Mesothelial cell of epicardium (in vitro differentiated cells): ENCODE results near the gene PSMB3. TPM values are rescaled to one million over a fixed set of nuclear protein-coding genes. Genes with fewer than 3 reads are reported as not detected.

Source experiments
- DNase-seq, 2 experiments: peaks; one replicate each; pipeline ENCODE4 v3.0.0; 2021; ENCODE audit warnings: low spot score in 2 of 2; ENCODE audit not compliant: unreplicated experiment in 2 of 2
- H3K27ac Mint-ChIP-seq: 2 replicates; pipeline ENCODE4 v1.8.0; 2021; ENCODE audit warnings: mixed read lengths
- H3K27me3 Mint-ChIP-seq: 2 replicates; pipeline ENCODE4 v1.8.0; 2021; ENCODE audit warnings: low read depth, mixed read lengths
- H3K36me3 Mint-ChIP-seq: 2 replicates; pipeline ENCODE4 v1.8.0; 2021; ENCODE audit warnings: mixed read lengths
- H3K4me1 Mint-ChIP-seq: 2 replicates; pipeline ENCODE4 v1.8.0; 2021; ENCODE audit warnings: mixed read lengths
- H3K4me3 Mint-ChIP-seq: 2 replicates; pipeline ENCODE4 v1.8.0; 2021; ENCODE audit warnings: mild to moderate bottlenecking, moderate library complexity, mixed read lengths
- H3K9me3 Mint-ChIP-seq: 2 replicates; pipeline ENCODE4 v1.8.0; 2021; ENCODE audit warnings: mixed read lengths
- total RNA-seq: library from RNA; stranded (reverse); gene quantifications from 3 replicates; pipeline ENCODE4 v1.2.1, GENCODE V29; 2021
- TF ChIP-seq, protein P1 (sequence below): fragments of 200-600 bp; sonication (generic); IDR thresholded peaks from one replicate; pipeline ENCODE4 v1.5.0; 2021; ENCODE audit warnings: antibody characterized with exemption; ENCODE audit not compliant: unreplicated experiment

PSMB3 gene
- total RNA-seq, 1 donor from 2014 or later = 115 TPM

DNA sequence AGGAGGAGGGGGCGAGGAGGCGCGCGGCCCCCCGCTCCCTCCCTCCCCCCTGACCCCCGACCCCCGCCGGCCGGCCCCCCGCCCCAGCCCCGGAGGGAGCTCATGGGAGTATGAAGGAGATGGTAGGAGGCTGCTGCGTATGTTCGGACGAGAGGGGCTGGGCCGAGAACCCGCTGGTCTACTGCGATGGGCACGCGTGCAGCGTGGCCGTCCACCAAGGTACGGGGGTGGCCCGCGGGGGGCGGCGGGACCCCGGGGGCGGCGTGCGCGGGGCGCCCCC, 47.1 kb upstream of the PSMB3 start:
- no peak overlapping the region for H3K27ac Mint-ChIP-seq
- DNase-seq = no peak
- peak overlapping the region; percentile 92 for H3K4me3 Mint-ChIP-seq
- H3K27me3 Mint-ChIP-seq = no peaks in the 10 kb centered on the region
- H3K4me1 Mint-ChIP-seq = peaks cover 43% of the 10 kb centered on the region
- TF ChIP-seq, protein P1, sequence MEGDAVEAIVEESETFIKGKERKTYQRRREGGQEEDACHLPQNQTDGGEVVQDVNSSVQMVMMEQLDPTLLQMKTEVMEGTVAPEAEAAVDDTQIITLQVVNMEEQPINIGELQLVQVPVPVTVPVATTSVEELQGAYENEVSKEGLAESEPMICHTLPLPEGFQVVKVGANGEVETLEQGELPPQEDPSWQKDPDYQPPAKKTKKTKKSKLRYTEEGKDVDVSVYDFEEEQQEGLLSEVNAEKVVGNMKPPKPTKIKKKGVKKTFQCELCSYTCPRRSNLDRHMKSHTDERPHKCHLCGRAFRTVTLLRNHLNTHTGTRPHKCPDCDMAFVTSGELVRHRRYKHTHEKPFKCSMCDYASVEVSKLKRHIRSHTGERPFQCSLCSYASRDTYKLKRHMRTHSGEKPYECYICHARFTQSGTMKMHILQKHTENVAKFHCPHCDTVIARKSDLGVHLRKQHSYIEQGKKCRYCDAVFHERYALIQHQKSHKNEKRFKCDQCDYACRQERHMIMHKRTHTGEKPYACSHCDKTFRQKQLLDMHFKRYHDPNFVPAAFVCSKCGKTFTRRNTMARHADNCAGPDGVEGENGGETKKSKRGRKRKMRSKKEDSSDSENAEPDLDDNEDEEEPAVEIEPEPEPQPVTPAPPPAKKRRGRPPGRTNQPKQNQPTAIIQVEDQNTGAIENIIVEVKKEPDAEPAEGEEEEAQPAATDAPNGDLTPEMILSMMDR = no peak
- H3K36me3 Mint-ChIP-seq = peaks cover 8% of the 10 kb centered on the region
- H3K9me3 Mint-ChIP-seq = no peaks in the 10 kb centered on the region

DNA sequence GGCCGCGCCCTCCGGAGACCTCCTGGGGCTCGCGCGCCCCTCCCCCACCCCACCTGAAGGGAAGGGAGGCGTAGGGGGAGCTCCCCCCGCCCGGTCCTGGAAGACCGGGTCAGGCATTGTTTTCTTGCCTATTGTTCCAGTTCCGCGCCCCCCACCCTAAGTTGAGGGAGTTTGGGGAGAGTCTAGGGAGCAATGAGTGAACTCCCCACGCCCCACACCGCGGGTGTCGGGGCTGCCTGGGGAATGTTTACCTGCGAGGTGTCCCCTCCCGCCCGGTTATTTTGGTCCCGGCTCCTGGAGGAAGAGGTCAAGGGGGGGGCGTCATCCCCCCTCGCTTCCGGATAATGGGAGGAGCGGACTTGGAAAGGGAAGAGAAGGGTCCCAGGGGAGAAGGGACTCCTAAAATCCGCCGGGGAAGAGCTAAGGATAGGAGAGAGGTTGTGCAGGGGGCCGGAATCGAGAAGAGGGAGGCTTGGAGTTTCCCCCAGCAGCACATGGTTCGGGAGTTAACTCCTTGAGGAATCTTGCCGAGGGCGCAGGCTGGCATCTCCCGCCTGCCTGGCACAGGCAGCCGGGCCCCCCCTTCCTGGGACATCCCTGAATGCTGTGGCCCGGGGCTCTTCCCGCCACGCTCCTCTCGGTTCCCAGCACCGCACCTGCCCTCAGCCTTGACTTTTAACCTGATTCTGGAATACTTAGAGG, 46.6 kb upstream of the PSMB3 start:
- Mint-ChIP-seq H3K27me3 (no peaks in the 10 kb centered on the region), H3K4me3 (peak overlapping the region; percentile 92), H3K36me3 (peaks cover 9% of the 10 kb centered on the region), H3K4me1 (peaks cover 43% of the 10 kb centered on the region), H3K27ac (peak overlapping the region; percentile 93), H3K9me3 (no peaks in the 10 kb centered on the region)
- DNase-seq = no peak
- TF ChIP-seq, protein P1 = no peak

DNA sequence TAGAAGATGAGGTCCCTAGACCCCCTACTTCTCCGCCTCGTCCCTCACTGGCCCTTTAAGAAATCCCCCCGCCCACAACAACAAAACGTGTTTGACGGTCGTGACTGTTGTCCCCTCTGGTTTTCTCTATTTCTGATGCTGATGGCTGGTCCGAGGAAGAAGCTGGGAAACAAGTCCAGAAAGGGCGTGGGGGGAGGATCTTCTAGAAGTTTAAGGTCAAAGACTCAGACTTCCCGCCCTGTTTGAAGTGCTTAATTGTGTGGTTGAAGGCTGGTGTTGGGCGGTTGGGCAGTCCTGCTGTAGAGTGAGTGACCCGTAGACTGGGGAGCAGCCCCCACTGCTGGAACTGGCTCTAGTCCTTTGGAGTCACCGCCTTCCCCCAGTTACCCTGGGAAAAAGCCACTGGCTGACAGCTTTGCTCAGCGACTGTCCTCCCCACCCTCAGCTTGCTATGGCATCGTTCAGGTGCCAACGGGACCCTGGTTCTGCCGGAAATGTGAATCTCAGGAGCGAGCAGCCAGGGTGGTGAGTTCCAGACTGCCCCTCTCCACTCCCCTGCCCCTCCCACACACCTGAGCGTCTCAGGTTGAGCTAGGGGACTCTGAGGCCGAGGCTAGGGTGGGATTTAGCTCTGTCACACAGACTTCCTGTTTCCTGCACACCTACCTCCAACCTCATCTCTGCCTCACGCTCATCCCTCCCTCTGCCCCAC, 45.9 kb upstream of the PSMB3 start:
- H3K4me1 Mint-ChIP-seq = peaks cover 37% of the 10 kb centered on the region
- peak overlapping the region; percentile 92 for H3K4me3 Mint-ChIP-seq
- TF ChIP-seq, protein P1 = no peak
- H3K27me3 Mint-ChIP-seq = no peaks in the 10 kb centered on the region
- peak overlapping the region; percentile 93 for H3K27ac Mint-ChIP-seq
- H3K9me3 Mint-ChIP-seq = no peaks in the 10 kb centered on the region
- H3K36me3 Mint-ChIP-seq = peaks cover 13% of the 10 kb centered on the region
- DNase-seq = no peak

DNA sequence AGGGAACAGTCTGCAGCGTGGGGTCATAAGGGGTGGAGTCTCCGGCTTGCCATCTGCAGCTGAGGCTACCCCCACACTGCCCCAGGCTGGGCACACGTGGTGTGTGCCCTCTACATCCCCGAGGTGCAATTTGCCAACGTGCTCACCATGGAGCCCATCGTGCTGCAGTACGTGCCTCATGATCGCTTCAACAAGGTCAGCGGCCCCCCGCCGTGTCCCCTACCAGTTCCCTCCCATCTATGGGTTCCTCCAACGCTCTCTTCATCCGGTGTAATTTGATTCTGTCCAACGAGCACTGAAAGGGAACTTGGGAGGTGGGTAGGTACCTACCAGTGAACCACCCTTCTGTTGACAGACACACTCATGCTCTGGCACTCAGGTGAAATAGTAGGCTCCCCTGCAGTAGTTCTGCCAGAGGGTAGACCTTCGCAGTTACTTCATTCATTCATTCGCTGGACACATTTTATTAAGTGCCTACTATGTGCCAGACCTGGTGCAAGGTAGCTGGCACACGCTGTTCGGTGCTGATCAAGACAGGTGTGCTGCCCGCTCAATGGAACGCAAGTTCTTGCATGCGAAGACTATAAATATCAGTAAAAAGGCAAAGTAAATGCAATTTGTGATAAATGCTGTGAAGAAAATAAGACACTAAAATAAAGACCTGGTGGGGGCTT, 44.7 kb upstream of the PSMB3 start:
- H3K27me3 Mint-ChIP-seq = no peaks in the 10 kb centered on the region
- no peaks in the 10 kb centered on the region for H3K9me3 Mint-ChIP-seq
- no peak for DNase-seq
- TF ChIP-seq, protein P1 = no peak
- peaks cover 13% of the 10 kb centered on the region for H3K36me3 Mint-ChIP-seq
- no peak overlapping the region for H3K27ac Mint-ChIP-seq
- H3K4me3 Mint-ChIP-seq = no peak overlapping the region
- H3K4me1 Mint-ChIP-seq = peaks cover 34% of the 10 kb centered on the region

DNA sequence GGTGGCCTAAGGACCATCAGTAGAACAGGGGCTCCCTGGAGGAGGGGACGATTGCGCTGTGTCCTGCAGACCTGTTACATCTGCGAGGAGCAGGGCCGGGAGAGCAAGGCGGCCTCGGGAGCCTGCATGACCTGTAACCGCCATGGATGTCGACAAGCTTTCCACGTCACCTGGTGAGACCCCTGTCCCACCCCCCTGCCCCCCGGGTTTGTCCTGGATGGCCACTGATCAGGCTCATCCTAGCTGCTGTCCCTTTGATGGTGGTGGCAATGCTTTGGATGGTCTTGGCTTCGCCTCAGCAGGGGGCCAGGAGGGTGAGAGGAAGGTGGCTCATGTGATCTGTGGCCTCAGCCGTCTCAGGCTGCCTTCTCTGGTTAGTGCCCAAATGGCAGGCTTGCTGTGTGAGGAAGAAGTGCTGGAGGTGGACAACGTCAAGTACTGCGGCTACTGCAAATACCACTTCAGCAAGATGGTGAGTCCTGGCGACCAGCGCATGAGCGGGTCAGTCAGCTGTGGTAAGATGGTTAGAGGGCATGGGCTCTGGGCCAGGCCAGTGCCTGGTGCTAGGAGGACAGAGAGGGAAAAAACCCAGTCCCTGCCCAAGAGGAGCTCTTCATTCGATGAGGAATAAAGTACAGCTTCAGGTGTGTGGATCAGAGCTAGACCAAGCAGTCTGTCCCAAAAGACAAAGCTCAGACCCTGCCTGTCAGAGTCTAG, 43.3 kb upstream of the PSMB3 start:
- no peaks in the 10 kb centered on the region for H3K9me3 Mint-ChIP-seq
- H3K4me1 Mint-ChIP-seq = peaks cover 22% of the 10 kb centered on the region
- H3K27ac Mint-ChIP-seq = no peak overlapping the region
- TF ChIP-seq, protein P1 = no peak
- no peak overlapping the region for H3K4me3 Mint-ChIP-seq
- peaks cover 16% of the 10 kb centered on the region for H3K36me3 Mint-ChIP-seq
- DNase-seq = no peak
- no peaks in the 10 kb centered on the region for H3K27me3 Mint-ChIP-seq
